WERI-Rb-1 (cell line): ENCODE results near the gene ARID1B.
"Not testable (repeated sequence)": the region's sequence is repeated elsewhere in the genome, so short reads cannot be mapped to it uniquely, and the experiment has no call there.

Experiments used
- DNase-seq: peaks from one replicate; pipeline ENCODE4 v3.0.0-alpha.2; 2020
- H3K27ac ChIP-seq: fragments of 250-450 bp; sonication (Bioruptor Pico); 2 replicates; pipeline ENCODE4 v1.5.1; 2020; ENCODE audit warnings: mild to moderate bottlenecking, moderate library complexity
- H3K27me3 ChIP-seq: fragments of 250-450 bp; sonication (Bioruptor Pico); 2 replicates; pipeline ENCODE4 v1.5.1; 2021; ENCODE audit warnings: mild to moderate bottlenecking, low read depth, moderate library complexity; ENCODE audit not compliant: insufficient read depth, severe bottlenecking
- H3K36me3 ChIP-seq: fragments of 250-450 bp; sonication (Bioruptor Pico); 2 replicates; pipeline ENCODE4 v1.5.1; 2020; ENCODE audit warnings: mild to moderate bottlenecking, moderate library complexity
- H3K4me3 ChIP-seq: 2 replicates; pipeline ENCODE4 v1.5.1; 2011; ENCODE audit warnings: low read depth, mild to moderate bottlenecking, control low read depth, low read length
- H3K9me3 ChIP-seq: fragments of 250-450 bp; sonication (Bioruptor Pico); 2 replicates; pipeline ENCODE4 v1.5.1; 2021; ENCODE audit warnings: mild to moderate bottlenecking, moderate library complexity; ENCODE audit not compliant: severe bottlenecking
- TF ChIP-seq, protein P1 (sequence below): IDR thresholded peaks from 2 replicates; pipeline ENCODE4 v1.5.1; 2011; ENCODE audit warnings: low read depth, mild to moderate bottlenecking, control low read depth, inconsistent platforms, low read length

ARID1B gene

GRCh38 chr6:156980948-156981347 lies 203.8 kb downstream of the ARID1B start:
- no peaks in the 10 kb centered on the region for H3K9me3 ChIP-seq
- TF ChIP-seq, protein P1, sequence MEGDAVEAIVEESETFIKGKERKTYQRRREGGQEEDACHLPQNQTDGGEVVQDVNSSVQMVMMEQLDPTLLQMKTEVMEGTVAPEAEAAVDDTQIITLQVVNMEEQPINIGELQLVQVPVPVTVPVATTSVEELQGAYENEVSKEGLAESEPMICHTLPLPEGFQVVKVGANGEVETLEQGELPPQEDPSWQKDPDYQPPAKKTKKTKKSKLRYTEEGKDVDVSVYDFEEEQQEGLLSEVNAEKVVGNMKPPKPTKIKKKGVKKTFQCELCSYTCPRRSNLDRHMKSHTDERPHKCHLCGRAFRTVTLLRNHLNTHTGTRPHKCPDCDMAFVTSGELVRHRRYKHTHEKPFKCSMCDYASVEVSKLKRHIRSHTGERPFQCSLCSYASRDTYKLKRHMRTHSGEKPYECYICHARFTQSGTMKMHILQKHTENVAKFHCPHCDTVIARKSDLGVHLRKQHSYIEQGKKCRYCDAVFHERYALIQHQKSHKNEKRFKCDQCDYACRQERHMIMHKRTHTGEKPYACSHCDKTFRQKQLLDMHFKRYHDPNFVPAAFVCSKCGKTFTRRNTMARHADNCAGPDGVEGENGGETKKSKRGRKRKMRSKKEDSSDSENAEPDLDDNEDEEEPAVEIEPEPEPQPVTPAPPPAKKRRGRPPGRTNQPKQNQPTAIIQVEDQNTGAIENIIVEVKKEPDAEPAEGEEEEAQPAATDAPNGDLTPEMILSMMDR: no peak
- H3K27me3 ChIP-seq: no peaks in the 10 kb centered on the region
- no peaks in the 10 kb centered on the region for H3K36me3 ChIP-seq
- no peak overlapping the region for H3K4me3 ChIP-seq
- no peak overlapping the region for H3K27ac ChIP-seq
- no peak for DNase-seq

DNA sequence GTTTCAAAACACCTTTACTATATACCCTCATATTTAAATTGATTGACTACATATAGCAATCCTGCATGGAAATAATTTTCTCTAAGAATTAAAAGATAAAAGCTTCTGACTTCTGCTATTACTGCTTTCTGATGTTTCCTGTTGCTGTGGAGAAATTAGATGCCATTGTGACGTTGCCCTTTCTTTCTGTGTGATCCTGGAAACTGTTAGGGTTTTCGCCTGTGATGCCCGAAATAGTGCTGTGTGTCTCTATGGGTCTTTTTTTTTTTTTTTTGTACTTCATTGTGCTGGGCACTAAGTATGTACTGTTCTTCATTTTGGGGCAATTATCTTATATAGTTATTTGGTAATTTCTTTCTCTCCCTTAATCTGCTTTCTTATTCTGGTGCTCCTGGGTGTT lies 205.0 kb downstream of the ARID1B start:
- TF ChIP-seq, protein P1: no peak
- DNase-seq: no peak
- Histone ChIP-seq H3K27me3 (no peaks in the 10 kb centered on the region), H3K36me3 (no peaks in the 10 kb centered on the region), H3K27ac (no peak overlapping the region), H3K4me3 (no peak overlapping the region), H3K9me3 (no peaks in the 10 kb centered on the region)

DNA sequence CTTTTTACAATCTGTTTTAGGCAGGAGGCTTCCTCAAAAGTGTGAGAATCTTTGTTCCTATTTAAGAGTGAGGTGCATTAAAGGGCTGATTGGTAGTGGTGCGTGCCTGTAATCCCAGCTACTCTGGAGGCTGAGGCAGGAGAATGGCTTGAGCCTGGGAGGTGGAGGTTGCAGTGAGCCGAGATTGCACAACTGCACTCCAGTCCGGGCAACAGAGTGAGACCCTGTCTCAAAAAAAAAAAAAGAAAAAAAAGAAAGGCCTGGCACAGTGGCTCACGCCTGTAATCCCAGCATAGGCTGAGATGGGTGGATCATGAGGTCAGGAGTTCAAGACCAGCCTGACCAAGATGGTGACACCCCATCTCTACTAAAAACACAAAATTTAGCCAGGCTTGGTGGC lies 205.7 kb downstream of the ARID1B start:
- H3K27ac ChIP-seq, H3K36me3 ChIP-seq, DNase-seq, H3K27me3 ChIP-seq, H3K4me3 ChIP-seq, H3K9me3 ChIP-seq: not testable (repeated sequence)

DNA sequence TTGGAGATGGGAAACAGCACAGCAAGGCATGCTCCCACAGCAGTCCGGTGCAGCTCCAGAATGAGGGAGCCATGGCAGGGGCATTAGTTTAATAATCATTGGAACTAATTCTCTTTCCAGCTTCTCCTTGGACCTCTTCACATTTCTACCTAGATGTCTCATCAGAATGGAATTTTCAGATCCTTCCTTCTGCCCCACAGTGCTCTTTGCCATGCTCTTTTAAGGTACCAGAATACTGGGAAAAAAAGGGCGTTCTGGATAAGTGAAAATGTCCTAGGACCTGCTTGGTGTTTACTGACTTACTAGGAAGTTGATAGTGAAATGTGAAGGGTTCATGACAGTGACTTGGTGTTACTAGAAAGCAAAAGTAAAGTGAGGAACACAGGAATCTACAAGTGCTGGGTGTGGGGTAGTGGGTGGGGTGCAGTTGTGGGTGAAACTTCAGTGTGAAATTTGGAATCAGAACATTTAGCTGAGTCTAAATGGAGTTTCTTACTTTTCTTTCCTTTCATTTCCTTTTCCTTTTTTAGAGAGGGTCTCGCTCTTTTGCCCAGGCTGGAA lies 207.1 kb downstream of the ARID1B start:
- Histone ChIP-seq H3K36me3 (no peaks in the 10 kb centered on the region), H3K9me3 (no peaks in the 10 kb centered on the region), H3K27ac (no peak overlapping the region), H3K4me3 (no peak overlapping the region), H3K27me3 (no peaks in the 10 kb centered on the region)
- TF ChIP-seq, protein P1: no peak
- no peak for DNase-seq

GRCh38 chr6:156985309-156985708 lies 208.1 kb downstream of the ARID1B start:
- H3K27me3 ChIP-seq: no peaks in the 10 kb centered on the region
- H3K27ac ChIP-seq: no peak overlapping the region
- TF ChIP-seq, protein P1: no peak
- no peak for DNase-seq
- no peak overlapping the region for H3K4me3 ChIP-seq
- no peaks in the 10 kb centered on the region for H3K36me3 ChIP-seq
- H3K9me3 ChIP-seq: no peaks in the 10 kb centered on the region

GRCh38 chr6:156988276-156989158 lies 211.3 kb downstream of the ARID1B start:
- Histone ChIP-seq H3K4me3 (no peak overlapping the region), H3K9me3 (no peaks in the 10 kb centered on the region), H3K27me3 (no peaks in the 10 kb centered on the region), H3K36me3 (no peaks in the 10 kb centered on the region), H3K27ac (no peak overlapping the region)
- TF ChIP-seq, protein P1: no peak
- DNase-seq: no peak
